Superior temporal gyrus (tissue), 1 donor: ENCODE results near the gene SHROOM1.

Experiments used
- DNase-seq: peaks from one replicate; pipeline ENCODE4 v3.0.0-alpha.2; 2016; ENCODE audit errors: extremely low spot score

SHROOM1 gene

GRCh38 chr5:132824426-132824825 is 6.0 kb downstream of the SHROOM1 start:
- DNase-seq, result peak; percentile 6

GRCh38 chr5:132823481-132824050 is 6.9 kb downstream of the SHROOM1 start:
- peak; percentile 19 for DNase-seq

- DNase-seq, result peak; percentile 20
Observed at GRCh38 chr5:132822650-132823480, 7.6 kb downstream of the SHROOM1 start.

GRCh38 chr5:132821791-132822190 is 8.7 kb downstream of the SHROOM1 start:
- peak; percentile 93 for DNase-seq

GRCh38 chr5:132821350-132821749 is 9.1 kb downstream of the SHROOM1 start:
- no peak for DNase-seq

- peak; percentile 99 for DNase-seq
Observed at GRCh38 chr5:132820162-132820754, 10.2 kb downstream of the SHROOM1 start.

GRCh38 chr5:132819468-132819867 is 11.0 kb downstream of the SHROOM1 start:
- DNase-seq, result peak; percentile 59

GRCh38 chr5:132817011-132817410 is 13.4 kb downstream of the SHROOM1 start:
- no peak for DNase-seq

- DNase-seq, result no peak
Observed at GRCh38 chr5:132816554-132816953, 13.9 kb downstream of the SHROOM1 start.

- DNase-seq, result no peak
Observed at GRCh38 chr5:132816083-132816482, 14.4 kb downstream of the SHROOM1 start.

- DNase-seq, result peak; percentile 34
Observed at GRCh38 chr5:132815454-132815853, 15.0 kb downstream of the SHROOM1 start.

GRCh38 chr5:132814503-132815294 is 15.7 kb downstream of the SHROOM1 start:
- DNase-seq, result peak; percentile 27

- peak; percentile 61 for DNase-seq
Observed at GRCh38 chr5:132813599-132814502, 16.6 kb downstream of the SHROOM1 start.

GRCh38 chr5:132812781-132813598 is 17.5 kb downstream of the SHROOM1 start, which contains the start of gene SOWAHA:
Gene SOWAHA (plus strand): TSS chr5:132813302. CDS start chr5:132813622, 320 bp downstream.
- DNase-seq, result peak; percentile 77

- peak; percentile 68 for DNase-seq
Observed at GRCh38 chr5:132812123-132812765, 18.2 kb downstream of the SHROOM1 start.

GRCh38 chr5:132810605-132811004 is 19.8 kb downstream of the SHROOM1 start:
- no peak for DNase-seq

GRCh38 chr5:132808866-132809265 is 21.6 kb downstream of the SHROOM1 start:
- no peak for DNase-seq

GRCh38 chr5:132808448-132808847 is 22.0 kb downstream of the SHROOM1 start:
- no peak for DNase-seq

GRCh38 chr5:132807163-132807838 is 23.1 kb downstream of the SHROOM1 start:
- DNase-seq, result peak; percentile 81
